Measurements from ENCODE around the gene ASPRV1.
"Not testable (repeated sequence)": the region's sequence is repeated elsewhere in the genome, so short reads cannot be mapped to it uniquely, and the experiment has no call there.

Gene ASPRV1

DNA sequence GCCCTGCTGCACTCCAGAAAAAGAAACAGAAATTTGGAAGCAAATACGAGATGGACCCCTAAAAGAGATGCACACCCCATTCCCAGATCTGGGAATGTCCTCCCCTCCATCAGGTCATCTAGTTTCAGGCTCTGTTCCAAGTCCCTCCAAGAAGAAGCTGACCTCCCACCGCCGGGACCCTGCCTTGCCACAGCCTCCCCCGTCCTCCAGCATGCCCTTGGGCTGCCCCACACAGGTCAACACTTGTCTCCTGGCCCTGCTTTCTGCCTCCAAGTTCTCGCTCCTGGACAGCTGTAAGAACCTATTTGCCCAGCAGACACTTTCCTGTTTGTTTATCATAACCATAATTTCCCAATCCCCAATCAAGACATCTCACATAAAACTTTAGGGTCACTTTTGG, 2.0 kb downstream of the ASPRV1 start:
- no peak for DNase-seq

DNA sequence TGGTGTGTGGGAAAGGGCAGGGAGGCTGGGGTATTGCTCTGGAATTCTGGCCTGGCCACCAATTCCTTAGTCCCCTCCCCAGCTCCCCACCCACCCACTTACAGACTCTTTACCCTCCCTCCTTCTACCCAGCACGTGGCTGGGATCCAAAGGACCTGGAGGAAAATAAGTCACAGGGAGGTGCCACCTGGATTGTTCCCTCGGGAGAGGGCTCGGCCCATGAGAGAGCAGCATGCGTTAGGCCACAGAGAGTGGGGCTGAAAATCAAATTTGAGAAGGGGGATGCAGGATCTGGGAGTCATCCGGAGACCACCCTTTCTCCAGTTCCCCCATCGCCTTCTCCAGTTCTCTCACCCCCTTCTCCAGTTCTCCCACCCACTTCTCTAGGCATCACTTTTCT, 3.0 kb downstream of the ASPRV1 start:
- DNase-seq, result no peak

DNA sequence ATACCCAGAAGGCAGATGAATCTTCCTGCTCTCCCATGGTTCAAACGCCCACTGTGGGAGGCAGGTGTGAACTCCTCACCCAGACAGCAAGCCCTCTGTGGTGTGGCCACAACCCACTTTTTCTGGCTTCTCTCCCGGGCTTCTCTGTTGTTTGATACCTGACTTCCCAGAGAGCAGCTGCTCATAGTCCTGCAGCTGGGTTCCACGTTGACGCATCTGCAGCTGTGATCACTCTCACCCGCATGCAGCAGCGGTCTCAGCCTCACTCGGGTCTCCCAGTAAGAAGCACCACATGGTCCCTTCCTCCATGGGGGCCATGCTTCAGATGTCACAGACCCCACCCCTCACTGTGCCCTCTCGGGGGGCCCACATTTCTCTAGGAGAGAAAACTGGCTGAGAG, 3.5 kb downstream of the ASPRV1 start:
- no peak for DNase-seq

- DNase-seq, result no peak
Observed at GRCh38 chr2:69956475-69956979, 4.9 kb downstream of the ASPRV1 start.

DNA sequence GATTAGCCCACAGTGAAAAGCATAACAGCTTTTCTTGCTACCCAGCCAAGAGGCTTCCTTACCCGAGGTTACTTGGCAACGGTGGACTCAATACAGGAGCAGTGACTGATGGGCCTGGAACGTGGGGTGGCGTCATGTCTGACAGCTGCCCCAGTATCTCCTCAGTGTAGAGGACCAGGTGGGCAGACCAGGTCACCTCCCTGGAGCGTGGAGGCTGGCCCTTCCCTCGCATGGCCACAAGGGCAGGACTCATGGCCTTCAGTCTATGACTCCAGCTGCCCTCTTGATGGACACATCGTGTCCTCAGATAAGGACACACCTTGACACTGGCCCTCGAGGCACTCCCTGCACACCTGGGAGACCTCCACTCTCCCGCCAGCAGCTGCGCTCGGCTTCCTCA, 6.4 kb downstream of the ASPRV1 start:
- no peak for DNase-seq

GRCh38 chr2:69954084-69954483, 7.3 kb downstream of the ASPRV1 start:
- DNase-seq, result no peak

DNA sequence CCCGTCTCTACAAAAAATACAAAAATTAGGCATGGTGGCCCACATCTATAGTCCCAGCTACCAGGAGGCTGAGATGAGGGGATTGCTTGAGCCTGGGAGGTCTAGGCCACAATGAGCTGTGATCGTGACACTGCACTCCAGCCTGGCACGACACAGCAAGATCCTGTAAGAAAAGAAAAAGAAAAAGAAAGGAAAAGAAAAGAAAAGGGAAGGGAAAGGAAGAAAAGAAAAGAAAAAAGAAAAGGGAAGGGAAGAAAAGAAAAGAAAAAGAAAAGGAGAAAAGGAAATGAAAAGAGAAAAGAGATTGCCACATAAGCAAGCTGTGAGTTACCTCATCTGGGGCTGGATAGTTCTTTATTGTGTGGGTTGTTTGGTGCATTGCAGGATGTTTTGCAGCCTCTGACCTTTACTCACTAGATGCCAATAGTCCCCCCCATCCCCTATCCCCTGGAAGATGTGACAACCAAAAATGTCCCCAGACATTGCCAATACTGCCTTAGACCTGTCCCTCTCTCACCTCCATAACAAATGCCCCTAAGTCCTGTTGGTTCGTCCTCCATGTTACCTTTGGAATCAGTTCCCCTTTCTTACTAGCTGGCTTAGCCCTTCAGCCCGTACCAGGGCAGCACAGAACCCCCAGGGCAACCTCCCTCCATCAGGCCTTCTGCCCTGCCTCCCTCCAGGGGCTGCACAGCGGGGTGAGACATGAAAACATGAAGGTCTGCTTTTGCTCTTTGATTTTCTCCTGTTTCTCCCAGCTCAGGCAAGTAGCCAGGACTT, 8.9 kb downstream of the ASPRV1 start:
- no peak for DNase-seq

GRCh38 chr2:69950671-69951070, 10.8 kb downstream of the ASPRV1 start:
- DNase-seq, result not testable (repeated sequence)

DNA sequence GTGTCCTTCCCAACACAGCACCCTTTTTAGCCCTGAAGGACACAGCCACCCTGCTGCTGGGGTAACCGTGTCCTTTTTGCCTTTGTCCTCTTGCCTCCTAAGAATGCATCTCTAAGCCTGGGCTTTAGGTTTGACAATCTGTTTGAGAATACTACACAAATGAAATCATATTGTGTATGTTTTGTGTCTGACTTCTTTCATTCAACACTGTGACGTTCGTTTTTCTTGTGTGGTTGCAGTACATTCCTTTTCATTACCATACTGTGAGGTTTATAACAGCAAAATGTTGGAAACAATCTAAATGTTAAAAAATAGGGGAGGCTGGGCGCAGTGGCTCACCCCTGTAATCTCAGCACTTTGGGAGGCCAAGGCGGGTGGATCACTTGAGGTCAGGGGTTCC, 11.2 kb downstream of the ASPRV1 start:
- DNase-seq, result no peak

GRCh38 chr2:69948963-69949645, 12.3 kb downstream of the ASPRV1 start:
- no peak for DNase-seq

GRCh38 chr2:69948032-69948962, 13.1 kb downstream of the ASPRV1 start:
- no peak for DNase-seq

DNA sequence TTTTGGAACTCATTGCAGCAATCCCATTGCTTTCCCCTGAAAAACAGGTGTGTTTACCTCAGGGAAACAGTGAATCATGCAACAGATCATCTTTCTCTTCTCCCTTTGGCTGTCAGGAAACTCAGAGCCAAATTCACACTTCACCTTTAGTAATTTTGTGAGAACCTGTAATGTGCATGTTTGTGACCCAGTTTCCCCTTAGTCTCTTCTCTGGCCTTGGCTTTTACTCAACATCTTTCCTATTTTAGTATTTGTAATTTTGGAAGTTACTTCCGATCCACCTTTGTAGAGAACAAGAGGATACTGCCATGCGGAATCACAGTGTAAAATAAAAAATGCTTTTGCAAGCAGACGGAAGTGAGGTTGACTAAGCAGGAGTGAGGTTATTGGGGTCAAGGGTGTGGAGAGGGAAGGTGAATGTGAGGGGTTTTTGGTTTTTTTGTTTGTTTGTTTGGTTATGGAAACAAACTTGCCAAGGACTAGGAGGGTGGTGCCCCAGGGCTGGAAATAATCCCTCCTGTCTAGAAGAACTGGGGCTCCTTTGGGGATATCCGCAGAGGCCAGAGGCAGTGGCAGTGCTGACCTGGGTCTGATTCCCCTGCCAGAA, 14.0 kb downstream of the ASPRV1 start:
- no peak for DNase-seq

DNA sequence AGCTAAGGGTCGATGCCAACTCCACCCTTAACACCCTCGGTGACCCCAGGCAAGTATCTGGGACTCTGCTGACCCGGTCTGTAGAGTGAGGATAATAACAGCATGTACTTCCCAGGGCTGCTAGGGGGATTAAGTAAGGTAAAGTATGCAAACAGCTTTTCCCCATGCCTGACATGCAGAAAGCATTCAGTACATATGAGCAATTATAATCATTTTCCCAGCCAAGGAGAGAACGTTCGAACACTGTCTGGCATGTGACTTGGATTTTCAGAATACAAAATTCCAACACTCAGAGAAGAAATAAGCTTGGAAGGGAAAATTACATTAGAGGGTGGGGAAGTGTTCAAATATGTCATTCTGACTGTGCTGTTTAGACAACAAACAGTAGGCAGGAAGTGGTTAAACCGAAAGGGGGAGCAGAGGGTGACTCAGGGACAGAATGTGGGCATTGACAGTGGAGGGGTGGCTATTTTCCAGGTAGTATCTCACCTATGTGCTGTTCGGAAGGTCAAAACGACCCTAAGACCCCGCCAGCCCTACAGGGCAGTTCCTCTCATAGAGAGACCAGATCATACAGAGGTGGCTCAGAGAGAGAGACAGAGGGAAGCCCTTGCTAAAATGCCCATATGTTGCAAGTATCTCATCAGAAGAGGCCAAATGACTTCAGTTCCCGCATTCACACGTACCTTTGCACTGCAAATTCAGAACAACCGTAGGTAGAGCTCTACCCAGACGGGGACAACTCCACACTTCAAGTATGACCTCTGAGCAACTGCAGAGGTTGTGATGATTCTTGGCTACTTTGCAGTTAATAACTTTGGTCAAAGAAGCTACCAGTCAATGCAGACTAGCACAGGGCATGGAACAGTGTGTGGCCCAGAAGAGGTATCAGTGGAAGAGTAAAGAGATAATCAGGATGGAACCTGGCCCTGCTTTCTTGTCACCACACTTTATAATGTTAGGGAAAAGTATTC, 14.8 kb downstream of the ASPRV1 start:
- peak; percentile 47 for DNase-seq

GRCh38 chr2:69945941-69946340, 15.5 kb downstream of the ASPRV1 start:
- no peak for DNase-seq

DNA sequence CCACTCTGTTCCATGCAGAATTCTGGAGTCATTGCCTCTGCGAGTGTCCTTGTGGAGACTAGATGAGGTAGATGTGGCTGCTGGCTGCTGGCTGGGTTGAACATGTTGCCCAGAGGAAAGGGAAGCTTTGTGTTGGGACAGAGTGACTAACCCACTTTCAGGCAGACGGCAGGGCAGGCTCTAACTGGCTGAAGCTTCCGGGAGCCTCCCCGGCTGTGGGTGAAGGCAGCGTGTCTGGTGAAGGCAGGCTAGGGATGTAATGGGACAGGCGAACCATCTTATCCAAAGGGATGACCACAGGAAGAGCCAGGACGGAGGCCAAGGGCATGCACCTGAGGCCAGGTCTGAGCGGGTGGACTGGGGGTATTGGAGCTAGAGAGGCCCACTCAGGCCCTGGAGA, 16.0 kb downstream of the ASPRV1 start:
- no peak for DNase-seq

GRCh38 chr2:69944756-69945155, 16.7 kb downstream of the ASPRV1 start:
- DNase-seq, result no peak

DNA sequence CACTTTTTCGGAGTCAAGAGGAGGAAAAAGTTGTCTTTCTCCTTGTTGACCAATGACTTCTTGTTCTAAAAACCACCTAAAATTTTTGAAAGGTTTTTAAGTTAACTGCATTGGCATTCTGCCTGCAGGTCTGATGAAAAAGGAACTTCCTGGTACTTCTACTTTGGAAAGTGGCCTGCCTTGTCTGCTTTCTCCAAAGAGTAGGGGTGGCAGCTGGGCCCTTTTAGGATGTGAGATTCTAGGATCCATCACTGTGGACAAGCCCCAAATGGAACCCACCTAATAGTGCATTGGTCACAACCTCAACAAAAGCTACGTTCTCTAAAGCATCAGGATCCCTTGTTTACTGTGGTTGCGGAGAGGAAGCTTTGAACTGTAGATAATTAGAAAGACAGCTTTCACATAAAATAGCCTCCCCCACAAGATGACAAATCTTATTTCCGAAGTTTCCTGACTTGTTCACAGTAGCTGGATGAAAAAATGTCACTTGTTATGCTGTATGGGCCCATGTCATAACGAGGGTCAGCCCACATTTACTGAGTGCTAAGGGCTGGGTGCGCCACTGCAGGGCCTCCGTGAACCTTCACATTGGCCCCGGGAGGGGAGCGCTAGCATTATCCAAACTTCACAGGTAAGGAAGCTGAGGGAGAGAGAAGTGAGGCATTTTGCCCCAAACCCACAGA, 17.4 kb downstream of the ASPRV1 start:
- no peak for DNase-seq

DNA sequence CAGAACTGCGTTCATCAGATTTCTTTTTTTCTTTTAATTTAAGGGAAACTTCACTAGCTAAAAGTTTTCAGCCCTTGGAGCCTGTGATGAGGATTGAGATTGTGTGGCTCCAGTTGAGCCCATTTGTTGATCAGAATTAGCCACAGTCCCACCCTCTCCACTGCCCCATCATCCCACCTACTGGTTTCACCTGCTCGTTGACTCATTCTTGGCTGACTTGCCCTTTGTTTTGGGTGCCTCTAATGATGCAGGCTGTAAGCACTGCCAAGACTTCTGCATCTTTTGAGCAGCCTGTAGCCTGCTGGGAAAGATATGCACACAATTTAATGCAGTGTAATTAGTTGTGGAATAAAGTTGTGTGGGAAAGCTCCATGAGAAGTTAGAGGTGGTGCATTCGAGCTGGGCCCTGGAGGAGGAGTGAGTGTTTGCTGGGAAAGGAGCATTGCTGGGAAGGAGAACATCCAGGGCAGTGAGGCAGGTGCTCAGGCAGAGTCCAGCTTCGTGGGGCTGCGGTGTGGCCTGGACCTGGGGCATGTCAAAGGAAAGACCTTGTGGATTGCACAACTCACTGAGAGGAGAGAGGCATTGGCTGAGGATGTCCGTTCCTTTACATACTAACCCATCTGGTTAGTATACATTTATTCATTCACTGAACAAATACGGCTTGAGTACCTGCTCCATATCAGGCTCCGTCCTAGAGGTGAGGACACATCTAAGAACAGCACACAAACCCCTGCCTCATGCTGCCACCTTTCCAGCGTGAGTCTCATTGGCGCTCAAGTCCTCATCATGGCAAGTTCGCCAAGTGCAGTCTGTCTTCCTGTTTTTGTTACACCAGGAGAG, 18.2 kb downstream of the ASPRV1 start:
- no peak for DNase-seq

GRCh38 chr2:69940691-69941090, 20.7 kb downstream of the ASPRV1 start:
- no peak for DNase-seq

GRCh38 chr2:69939722-69940121, 21.7 kb downstream of the ASPRV1 start:
- DNase-seq, result no peak
